Endodermal cell (in vitro differentiated cells): ENCODE results near the gene ATXN2. TPM values are rescaled to one million over a fixed set of nuclear protein-coding genes. Genes with fewer than 3 reads are reported as not detected.

Experiments
- DNase-seq: peaks from one replicate; pipeline ENCODE4 v3.0.0-alpha.2; 2017
- H3K27ac ChIP-seq: 2 replicates; pipeline ENCODE4 v1.5.1; 2013; ENCODE audit warnings: mild to moderate bottlenecking, low read depth, low read length, moderate library complexity
- H3K27me3 ChIP-seq: 2 replicates; pipeline ENCODE4 v1.6.1; 2013; ENCODE audit warnings: mild to moderate bottlenecking, low read length, moderate library complexity; ENCODE audit not compliant: insufficient read depth, control insufficient read depth, poor library complexity, severe bottlenecking
- H3K36me3 ChIP-seq: 2 replicates; pipeline ENCODE4 v1.7.0; 2013; ENCODE audit warnings: mild to moderate bottlenecking, low read length, moderate library complexity; ENCODE audit not compliant: control insufficient read depth, insufficient read depth
- H3K4me1 ChIP-seq: one replicate; pipeline ENCODE4 v1.7.0; 2013; ENCODE audit warnings: low read length; ENCODE audit not compliant: control insufficient read depth, insufficient read depth
- H3K4me3 ChIP-seq: 2 replicates; pipeline ENCODE4 v1.5.1; 2013; ENCODE audit warnings: mild to moderate bottlenecking, low read length, moderate library complexity
- H3K9ac ChIP-seq: 2 replicates; pipeline ENCODE4 v1.6.1; 2013; ENCODE audit warnings: mild to moderate bottlenecking, low read length, moderate library complexity; ENCODE audit not compliant: poor library complexity, severe bottlenecking; ENCODE audit errors: extremely low read depth
- H3K9me3 ChIP-seq: 2 replicates; pipeline ENCODE4 v1.6.1; 2013; ENCODE audit warnings: mild to moderate bottlenecking, low read length, moderate library complexity; ENCODE audit not compliant: control insufficient read depth
- H3K27ac Mint-ChIP-seq: 2 replicates; pipeline ENCODE4 v1.8.0; 2020; ENCODE audit warnings: mixed read lengths
- H3K27me3 Mint-ChIP-seq: 2 replicates; pipeline ENCODE4 v1.8.0; 2021; ENCODE audit warnings: mild to moderate bottlenecking, mixed read lengths; ENCODE audit not compliant: insufficient read depth
- H3K36me3 Mint-ChIP-seq: 2 replicates; pipeline ENCODE4 v1.8.0; 2020; ENCODE audit warnings: low read depth, mixed read lengths
- H3K4me1 Mint-ChIP-seq: 2 replicates; pipeline ENCODE4 v1.8.0; 2020; ENCODE audit warnings: mixed read lengths
- H3K4me3 Mint-ChIP-seq: 2 replicates; pipeline ENCODE4 v1.8.0; 2020; ENCODE audit warnings: mild to moderate bottlenecking, moderate library complexity, mixed read lengths
- H3K9me3 Mint-ChIP-seq: 2 replicates; pipeline ENCODE4 v1.8.0; 2020; ENCODE audit warnings: mild to moderate bottlenecking, mixed read lengths
- CTCF ChIP-seq: fragments of 200-600 bp; sonication (generic); conservative IDR thresholded peaks from 2 replicates; pipeline ENCODE4 v1.5.0; 2021; ENCODE audit warnings: antibody characterized with exemption, mild to moderate bottlenecking
- WGBS, 2 experiments: methylation state at CpG; one replicate each; pipeline versions ENCODE4 v1.1.5 to v1.1.7; 2013; ENCODE audit warnings: missing lambda C conversion rate in 2 of 2, mixed read lengths in 1 of 2; ENCODE audit not compliant: insufficient coverage in 1 of 2, insufficient read length in 1 of 2; 5-methylcytosine and 5-hydroxymethylcytosine counted together
- total RNA-seq, 2 donors: library from RNA; stranded (reverse); fragmentation: NEBNext Ultra II Directional in 1 of 2; extraction: Animal tissue kit (Norgen Biotek cat#: 25700) in 1 of 2; gene quantifications; 2 replicates in 1 of 2; 3 replicates in 1 of 2; pipeline ENCODE4 v1.2.1, GENCODE V29; 2021

ATXN2 gene
- total RNA-seq, 2 donors from 2014 or later: 85.7 to 87.3 TPM

DNA sequence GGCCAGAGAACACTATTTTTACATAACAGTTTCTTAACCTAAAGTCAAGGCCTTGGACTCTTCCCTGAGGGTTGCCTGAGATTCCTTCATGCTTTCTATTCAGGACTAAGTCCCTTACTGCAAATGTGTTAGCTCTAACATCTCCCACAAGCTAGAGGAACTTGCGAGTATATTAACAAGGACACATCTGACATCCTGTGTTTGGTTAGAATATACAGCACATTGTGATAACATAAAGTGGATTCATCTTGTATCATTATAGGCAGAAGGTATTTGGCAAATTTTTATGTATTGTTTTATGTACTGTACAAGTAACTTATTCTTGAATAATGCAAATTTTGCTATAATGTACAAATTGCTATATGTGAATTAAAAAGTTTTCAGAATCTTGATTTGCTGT lies 147.9 kb downstream of the ATXN2 start:
- Histone ChIP-seq H3K27ac (no peak overlapping the region), H3K9me3 (no peaks in the 10 kb centered on the region), H3K36me3 (peaks cover 81% of the 10 kb centered on the region), H3K27me3 (no peaks in the 10 kb centered on the region), H3K4me1 (peaks cover 2% of the 10 kb centered on the region), H3K4me3 (no peak overlapping the region), H3K9ac (no peak overlapping the region)
- TF ChIP-seq CTCF: no peak
- Mint-ChIP-seq H3K9me3 (no peaks in the 10 kb centered on the region), H3K4me1 (peaks cover 8% of the 10 kb centered on the region), H3K4me3 (no peak overlapping the region), H3K27me3 (no peaks in the 10 kb centered on the region), H3K27ac (no peak overlapping the region), H3K36me3 (peaks cover 63% of the 10 kb centered on the region)
- 89% methylated on average over 1 of the region's 1 CpG; no CpG with 5 or more reads in 1 of the 2 experiments for WGBS, 2 experiments
- DNase-seq: peak; percentile 0

- H3K4me3 Mint-ChIP-seq: no peak overlapping the region
- 97 to 100% methylated on average over 1 to 4 of the region's 4 CpGs for WGBS, 2 experiments
- H3K9me3 Mint-ChIP-seq: no peaks in the 10 kb centered on the region
- H3K9me3 ChIP-seq: no peaks in the 10 kb centered on the region
- no peaks in the 10 kb centered on the region for H3K27me3 ChIP-seq
- H3K27ac Mint-ChIP-seq: peak overlapping the region; percentile 6
- no peak overlapping the region for H3K27ac ChIP-seq
- peaks cover 4% of the 10 kb centered on the region for H3K4me1 ChIP-seq
- H3K4me3 ChIP-seq: no peak overlapping the region
- H3K27me3 Mint-ChIP-seq: no peaks in the 10 kb centered on the region
- peaks cover 80% of the 10 kb centered on the region for H3K36me3 ChIP-seq
- H3K9ac ChIP-seq: no peak overlapping the region
- peaks cover 13% of the 10 kb centered on the region for H3K4me1 Mint-ChIP-seq
- DNase-seq: peak; percentile 22
- H3K36me3 Mint-ChIP-seq: peaks cover 63% of the 10 kb centered on the region
- no peak for TF ChIP-seq CTCF
Measured at GRCh38 chr12:111450676-111451075, 148.4 kb downstream of the ATXN2 start.

DNA sequence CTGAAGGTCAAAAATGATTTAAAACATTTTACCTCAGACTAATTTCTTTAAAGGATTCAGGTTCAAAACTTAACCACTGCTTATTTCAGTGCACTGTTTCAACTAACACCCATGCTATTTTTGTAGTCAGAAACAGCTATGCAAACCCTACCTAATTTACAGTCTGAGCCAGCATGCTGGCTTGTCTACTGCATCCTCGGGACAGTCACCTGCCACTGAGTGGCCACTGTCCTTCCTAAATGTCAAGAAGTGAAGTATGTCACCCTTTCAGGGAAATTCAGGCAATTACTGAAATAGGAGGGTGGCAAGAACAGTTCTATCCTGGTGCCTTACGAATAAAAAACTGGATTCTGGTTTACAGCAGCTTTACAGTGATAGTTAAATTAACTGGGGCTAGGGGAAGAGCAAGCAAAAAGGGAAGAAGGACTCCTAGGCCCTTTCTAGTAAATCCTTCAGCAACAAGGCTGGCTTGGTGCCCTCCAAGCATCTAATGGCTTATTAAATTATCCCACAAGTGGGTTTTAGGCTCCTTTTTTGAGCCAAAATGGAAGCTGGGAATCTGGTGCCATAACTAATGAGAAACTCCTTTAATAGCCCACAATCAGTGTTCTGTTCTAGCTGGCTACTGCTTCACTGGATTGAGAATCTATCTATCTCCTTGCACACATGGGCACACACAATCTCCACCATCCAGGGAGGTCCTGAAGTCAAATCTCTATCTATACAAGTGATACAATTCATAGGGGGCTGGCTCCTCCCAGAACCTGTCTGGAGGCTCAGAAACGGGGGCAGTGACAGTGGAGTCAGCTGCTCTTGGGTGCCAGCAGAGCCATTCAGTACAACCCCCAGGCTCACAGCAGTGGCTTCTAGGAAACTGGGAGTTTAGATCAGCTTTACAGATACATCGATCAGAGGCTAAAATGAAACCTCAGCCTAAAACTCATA lies 150.0 kb downstream of the ATXN2 start:
- Mint-ChIP-seq H3K9me3 (no peaks in the 10 kb centered on the region), H3K4me1 (peaks cover 15% of the 10 kb centered on the region), H3K4me3 (no peak overlapping the region), H3K36me3 (peaks cover 65% of the 10 kb centered on the region), H3K27ac (peak overlapping the region; percentile 30), H3K27me3 (no peaks in the 10 kb centered on the region)
- peaks cover 4% of the 10 kb centered on the region for H3K4me1 ChIP-seq
- no peak overlapping the region for H3K27ac ChIP-seq
- WGBS, 2 experiments: 87 to 97% methylated on average over 3 to 4 of the region's 4 CpGs
- peaks cover 74% of the 10 kb centered on the region for H3K36me3 ChIP-seq
- no peaks in the 10 kb centered on the region for H3K9me3 ChIP-seq
- peak; percentile 42 for DNase-seq
- no peak overlapping the region for H3K9ac ChIP-seq
- H3K27me3 ChIP-seq: no peaks in the 10 kb centered on the region
- no peak overlapping the region for H3K4me3 ChIP-seq
- TF ChIP-seq CTCF: no peak
